ENCODE results near the gene MRPS18A.

DNA sequence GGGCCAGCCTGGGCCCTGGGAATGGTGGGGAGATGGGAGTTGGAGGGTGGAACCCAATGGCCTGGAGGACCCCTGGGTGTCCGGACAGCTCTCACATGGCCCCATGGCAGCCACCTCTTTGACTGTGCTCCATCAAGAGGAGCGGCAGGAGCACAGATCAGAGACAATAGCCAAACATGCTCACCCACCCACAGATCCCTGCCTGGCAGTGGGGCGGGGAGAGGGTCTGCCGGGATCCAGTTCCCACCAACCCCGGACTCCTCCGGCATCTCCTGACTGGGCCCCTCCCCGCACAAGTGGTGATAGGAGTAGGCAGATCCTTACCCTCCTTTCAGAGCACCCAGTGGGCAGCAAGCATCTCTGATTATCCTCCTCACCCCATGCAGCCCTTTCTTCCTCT is 31.9 kb upstream of the MRPS18A start:
- TF ChIP-seq, protein P1, sequence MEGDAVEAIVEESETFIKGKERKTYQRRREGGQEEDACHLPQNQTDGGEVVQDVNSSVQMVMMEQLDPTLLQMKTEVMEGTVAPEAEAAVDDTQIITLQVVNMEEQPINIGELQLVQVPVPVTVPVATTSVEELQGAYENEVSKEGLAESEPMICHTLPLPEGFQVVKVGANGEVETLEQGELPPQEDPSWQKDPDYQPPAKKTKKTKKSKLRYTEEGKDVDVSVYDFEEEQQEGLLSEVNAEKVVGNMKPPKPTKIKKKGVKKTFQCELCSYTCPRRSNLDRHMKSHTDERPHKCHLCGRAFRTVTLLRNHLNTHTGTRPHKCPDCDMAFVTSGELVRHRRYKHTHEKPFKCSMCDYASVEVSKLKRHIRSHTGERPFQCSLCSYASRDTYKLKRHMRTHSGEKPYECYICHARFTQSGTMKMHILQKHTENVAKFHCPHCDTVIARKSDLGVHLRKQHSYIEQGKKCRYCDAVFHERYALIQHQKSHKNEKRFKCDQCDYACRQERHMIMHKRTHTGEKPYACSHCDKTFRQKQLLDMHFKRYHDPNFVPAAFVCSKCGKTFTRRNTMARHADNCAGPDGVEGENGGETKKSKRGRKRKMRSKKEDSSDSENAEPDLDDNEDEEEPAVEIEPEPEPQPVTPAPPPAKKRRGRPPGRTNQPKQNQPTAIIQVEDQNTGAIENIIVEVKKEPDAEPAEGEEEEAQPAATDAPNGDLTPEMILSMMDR (IDR thresholded peaks at IDR 0.05; ENCODE audit: low read depth, low read length) = no peak
- TF ChIP-seq, protein P2, sequence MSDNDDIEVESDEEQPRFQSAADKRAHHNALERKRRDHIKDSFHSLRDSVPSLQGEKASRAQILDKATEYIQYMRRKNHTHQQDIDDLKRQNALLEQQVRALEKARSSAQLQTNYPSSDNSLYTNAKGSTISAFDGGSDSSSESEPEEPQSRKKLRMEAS (IDR thresholded peaks at IDR 0.05; ENCODE audit: low read depth, low read length) = no peak
